WERI-Rb-1 (cell line): ENCODE results near the gene IGF2R.

Experiments used
- DNase-seq: peaks from one replicate; pipeline ENCODE4 v3.0.0-alpha.2; 2020
- H3K27ac ChIP-seq: fragments of 250-450 bp; sonication (Bioruptor Pico); 2 replicates; pipeline ENCODE4 v1.5.1; 2020; ENCODE audit warnings: mild to moderate bottlenecking, moderate library complexity
- H3K27me3 ChIP-seq: fragments of 250-450 bp; sonication (Bioruptor Pico); 2 replicates; pipeline ENCODE4 v1.5.1; 2021; ENCODE audit warnings: mild to moderate bottlenecking, low read depth, moderate library complexity; ENCODE audit not compliant: insufficient read depth, severe bottlenecking
- H3K36me3 ChIP-seq: fragments of 250-450 bp; sonication (Bioruptor Pico); 2 replicates; pipeline ENCODE4 v1.5.1; 2020; ENCODE audit warnings: mild to moderate bottlenecking, moderate library complexity
- H3K4me3 ChIP-seq: 2 replicates; pipeline ENCODE4 v1.5.1; 2011; ENCODE audit warnings: low read depth, mild to moderate bottlenecking, control low read depth, low read length
- H3K9me3 ChIP-seq: fragments of 250-450 bp; sonication (Bioruptor Pico); 2 replicates; pipeline ENCODE4 v1.5.1; 2021; ENCODE audit warnings: mild to moderate bottlenecking, moderate library complexity; ENCODE audit not compliant: severe bottlenecking
- CTCF ChIP-seq: IDR thresholded peaks from 2 replicates; pipeline ENCODE4 v1.5.1; 2011; ENCODE audit warnings: low read depth, mild to moderate bottlenecking, control low read depth, inconsistent platforms, low read length

Gene IGF2R

GRCh38 chr6:159931846-159932245, 37.0 kb upstream of the IGF2R start:
- no peak overlapping the region for H3K4me3 ChIP-seq
- peaks cover 19% of the 10 kb centered on the region for H3K27me3 ChIP-seq
- no peak for TF ChIP-seq CTCF
- DNase-seq: no peak
- H3K9me3 ChIP-seq: peaks cover 5% of the 10 kb centered on the region
- no peak overlapping the region for H3K27ac ChIP-seq
- no peaks in the 10 kb centered on the region for H3K36me3 ChIP-seq

- Histone ChIP-seq H3K4me3 (no peak overlapping the region), H3K9me3 (peaks cover 5% of the 10 kb centered on the region), H3K36me3 (no peaks in the 10 kb centered on the region), H3K27ac (no peak overlapping the region), H3K27me3 (peaks cover 19% of the 10 kb centered on the region)
- DNase-seq: no peak
- no peak for TF ChIP-seq CTCF
Observed at GRCh38 chr6:159933077-159933476, 35.8 kb upstream of the IGF2R start.

- DNase-seq: no peak
- Histone ChIP-seq H3K9me3 (peaks cover 5% of the 10 kb centered on the region), H3K36me3 (no peaks in the 10 kb centered on the region), H3K4me3 (no peak overlapping the region), H3K27me3 (peaks cover 19% of the 10 kb centered on the region), H3K27ac (no peak overlapping the region)
- no peak for TF ChIP-seq CTCF
Observed at GRCh38 chr6:159934181-159934580, 34.7 kb upstream of the IGF2R start.

GRCh38 chr6:159935065-159935464, 33.8 kb upstream of the IGF2R start:
- Histone ChIP-seq H3K27ac (no peak overlapping the region), H3K9me3 (peaks cover 5% of the 10 kb centered on the region), H3K27me3 (peaks cover 19% of the 10 kb centered on the region), H3K36me3 (no peaks in the 10 kb centered on the region), H3K4me3 (no peak overlapping the region)
- no peak for DNase-seq
- no peak for TF ChIP-seq CTCF

GRCh38 chr6:159935633-159936032, 33.2 kb upstream of the IGF2R start:
- Histone ChIP-seq H3K4me3 (no peak overlapping the region), H3K36me3 (no peaks in the 10 kb centered on the region), H3K27ac (no peak overlapping the region), H3K27me3 (peaks cover 15% of the 10 kb centered on the region), H3K9me3 (peaks cover 5% of the 10 kb centered on the region)
- TF ChIP-seq CTCF: no peak
- no peak for DNase-seq

- H3K27me3 ChIP-seq: peaks cover 8% of the 10 kb centered on the region
- peaks cover 5% of the 10 kb centered on the region for H3K9me3 ChIP-seq
- H3K27ac ChIP-seq: no peak overlapping the region
- no peaks in the 10 kb centered on the region for H3K36me3 ChIP-seq
- no peak overlapping the region for H3K4me3 ChIP-seq
- TF ChIP-seq CTCF: no peak
- DNase-seq: no peak
Observed at GRCh38 chr6:159939591-159940016, 29.3 kb upstream of the IGF2R start.
